H1 (cell line): ENCODE results near the gene RREB1. TPM values are rescaled to one million over a fixed set of nuclear protein-coding genes. Genes with fewer than 3 reads are reported as not detected.

Source experiments
- CTCF ChIA-PET: fragments of 300-600 bp; sonication (Branson Sonifier 250); formaldehyde crosslinking; loops from one replicate; lab custom pipeline; 2021; ENCODE audit not compliant: partially characterized antibody; lab: Charles Lee
- POLR2A ChIA-PET: fragments of 300-600 bp; sonication (Branson Sonifier 250); formaldehyde crosslinking; loops from one replicate; lab custom pipeline; 2021; ENCODE audit warnings: inconsistent platforms; ENCODE audit not compliant: partially characterized antibody; lab: Charles Lee
- DNase-seq, 2 experiments: peaks; one replicate each; pipeline versions ENCODE4 v3.0.0 to v3.0.0-alpha.2; 2010 to 2022; ENCODE audit warnings: low spot score in 2 of 2, low read depth in 1 of 2, mixed read lengths in 1 of 2
- FAIRE-seq: peaks from 2 replicates; lab custom pipeline; 2011; peaks lifted over from hg19 to GRCh38; lab: Jason Lieb, UNC
- H2AFZ ChIP-seq: 2 replicates; pipeline ENCODE4 v1.8.1; 2012; ENCODE audit warnings: low read length, inconsistent platforms
- H2AK5ac ChIP-seq: 2 replicates; pipeline ENCODE4 v1.6.1; 2013; ENCODE audit warnings: low read depth, low read length
- H2BK120ac ChIP-seq: replicated peaks from 2 replicates; pipeline ENCODE3; 2013; ENCODE audit warnings: low read depth, low read length, inconsistent platforms
- H2BK12ac ChIP-seq: 2 replicates; pipeline ENCODE4 v1.6.1; 2013; ENCODE audit warnings: low read depth, low read length
- H2BK15ac ChIP-seq: 2 replicates; pipeline ENCODE4 v1.6.1; 2013; ENCODE audit warnings: low read length
- H2BK20ac ChIP-seq: 2 replicates; pipeline ENCODE4 v1.6.1; 2013; ENCODE audit warnings: low read length
- H2BK5ac ChIP-seq: 2 replicates; pipeline ENCODE4 v1.6.1; 2013; ENCODE audit warnings: low read depth, low read length
- H3K14ac ChIP-seq: 2 replicates; pipeline ENCODE4 v1.6.1; 2013; ENCODE audit warnings: inconsistent platforms; ENCODE audit not compliant: insufficient read length
- H3K18ac ChIP-seq: 2 replicates; pipeline ENCODE4 v1.6.1; 2013; ENCODE audit warnings: low read length; ENCODE audit errors: extremely low read depth
- H3K23ac ChIP-seq: 2 replicates; pipeline ENCODE4 v1.6.1; 2013; ENCODE audit warnings: inconsistent platforms; ENCODE audit not compliant: insufficient read length
- H3K23me2 ChIP-seq: 2 replicates; pipeline ENCODE4 v1.6.1; 2013; ENCODE audit warnings: low read depth, low read length
- H3K27ac ChIP-seq: 2 replicates; pipeline ENCODE4 v1.6.1; 2011; ENCODE audit warnings: low read depth, low read length, inconsistent platforms
- H3K27me3 ChIP-seq, 4 experiments: replicated peaks in 1 of 4; 1 replicate in 1 of 4; 2 replicates in 3 of 4; pipeline versions ENCODE4 v1.6.1 to v1.8.1; 2011 to 2013; ENCODE audit warnings: low read length in 3 of 4, mild to moderate bottlenecking in 3 of 4, inconsistent platforms in 2 of 4, mixed read lengths in 2 of 4, moderate library complexity in 1 of 4; ENCODE audit not compliant: control insufficient read depth in 3 of 4, insufficient read depth in 3 of 4; ENCODE audit errors: extremely low read depth in 1 of 4
- H3K36me3 ChIP-seq, 4 experiments: 2 replicates each; pipeline versions ENCODE4 v1.6.1 to v1.8.1; 2011 to 2013; ENCODE audit warnings: mild to moderate bottlenecking in 4 of 4, low read length in 3 of 4, moderate library complexity in 2 of 4, control low read depth in 1 of 4, inconsistent platforms in 1 of 4; ENCODE audit not compliant: insufficient read depth in 4 of 4, control insufficient read depth in 2 of 4
- H3K4ac ChIP-seq: replicated peaks from 2 replicates; pipeline ENCODE3; 2013; ENCODE audit warnings: low read length, low read depth, mixed read lengths, inconsistent platforms; ENCODE audit not compliant: insufficient read length
- H3K4me1 ChIP-seq, 4 experiments: replicated peaks in 1 of 4; 1 replicate in 1 of 4; 2 replicates in 3 of 4; pipeline versions ENCODE4 v1.6.1 to v1.8.1; 2011 to 2013; ENCODE audit warnings: low read length in 3 of 4, inconsistent platforms in 2 of 4, mixed read lengths in 1 of 4; ENCODE audit not compliant: insufficient read depth in 4 of 4, control insufficient read depth in 3 of 4
- H3K4me2 ChIP-seq, 2 experiments: 2 replicates each; pipeline versions ENCODE4 v1.6.1 to v1.8.1; 2011 to 2013; ENCODE audit warnings: low read depth in 2 of 2, low read length in 2 of 2, control low read depth in 1 of 2, inconsistent platforms in 1 of 2, mild to moderate bottlenecking in 1 of 2; ENCODE audit not compliant: insufficient read depth in 1 of 2
- H3K4me3 ChIP-seq, 4 experiments: fragments of 200-600, 300-600 bp in 1 of 4; sonication (generic), shearing (Covaris generic), sonication (Bioruptor Twin) in 1 of 4; 2 replicates each; pipeline versions ENCODE4 v1.5.1 to v1.8.1; 2011 to 2016; ENCODE audit warnings: low read length in 4 of 4, low read depth in 3 of 4, control low read depth in 2 of 4, inconsistent platforms in 2 of 4, mild to moderate bottlenecking in 2 of 4, mixed read lengths in 1 of 4, moderate library complexity in 1 of 4; ENCODE audit not compliant: insufficient read depth in 2 of 4; ENCODE audit errors: extremely low read depth in 1 of 4
- H3K56ac ChIP-seq: replicated peaks from 2 replicates; pipeline ENCODE3; 2013; ENCODE audit warnings: low read depth, mild to moderate bottlenecking, mixed read lengths, low read length, inconsistent platforms; ENCODE audit not compliant: insufficient read length
- H3K79me1 ChIP-seq: 2 replicates; pipeline ENCODE4 v1.6.1; 2013; ENCODE audit warnings: low read depth, low read length, control low read depth
- H3K79me2 ChIP-seq, 2 experiments: 2 replicates each; pipeline versions ENCODE4 v1.6.1 to v1.8.1; 2012 to 2013; ENCODE audit warnings: low read length in 2 of 2, mild to moderate bottlenecking in 2 of 2, inconsistent platforms in 1 of 2; ENCODE audit not compliant: insufficient read depth in 2 of 2, control insufficient read depth in 1 of 2
- H3K9ac ChIP-seq, 4 experiments: replicated peaks in 1 of 4; 1 replicate in 1 of 4; 2 replicates in 3 of 4; pipeline versions ENCODE4 v1.6.1 to v1.8.1; 2011 to 2013; ENCODE audit warnings: low read depth in 3 of 4, low read length in 3 of 4, control low read depth in 2 of 4, mild to moderate bottlenecking in 2 of 4, moderate library complexity in 2 of 4, inconsistent platforms in 1 of 4; ENCODE audit errors: extremely low read depth in 1 of 4
- H3K9me3 ChIP-seq, 2 experiments: 2 replicates each; pipeline versions ENCODE4 v1.6.1 to v1.8.1; 2012 to 2013; ENCODE audit warnings: mild to moderate bottlenecking in 2 of 2, moderate library complexity in 2 of 2, control low read depth in 1 of 2, inconsistent platforms in 1 of 2, low read depth in 1 of 2, low read length in 1 of 2, mixed read lengths in 1 of 2; ENCODE audit not compliant: insufficient read depth in 2 of 2
- H4K20me1 ChIP-seq, 2 experiments: replicated peaks in 1 of 2; 2 replicates each; pipeline versions ENCODE3 to v1.8.1; 2011 to 2013; ENCODE audit warnings: inconsistent platforms in 2 of 2, low read length in 2 of 2, mild to moderate bottlenecking in 1 of 2; ENCODE audit not compliant: insufficient read depth in 2 of 2, control insufficient read depth in 1 of 2
- H4K5ac ChIP-seq: 2 replicates; pipeline ENCODE4 v1.6.1; 2013; ENCODE audit warnings: low read length, low read depth, mixed read lengths, inconsistent platforms; ENCODE audit not compliant: insufficient read length
- H4K8ac ChIP-seq: 2 replicates; pipeline ENCODE4 v1.8.0; 2013; ENCODE audit warnings: mild to moderate bottlenecking, moderate library complexity, low read length, inconsistent platforms; ENCODE audit not compliant: insufficient read depth; ENCODE audit errors: extremely low read depth
- H4K91ac ChIP-seq: replicated peaks from 2 replicates; pipeline ENCODE3; 2013; ENCODE audit warnings: low read length, mixed read lengths, inconsistent platforms; ENCODE audit not compliant: insufficient read length
- ASH2L ChIP-seq: fragments of 200-600, 300-600 bp; sonication (generic); IDR thresholded peaks from one replicate; pipeline ENCODE4 v1.7.1; 2017; ENCODE audit warnings: low read length
- CHD1 ChIP-seq: IDR thresholded peaks from 2 replicates; pipeline ENCODE4 v1.6.1; 2012; ENCODE audit warnings: low read depth, low read length, improper control_type of control experiment
- CHD2 ChIP-seq: IDR thresholded peaks from 2 replicates; pipeline ENCODE4 v1.6.1; 2012; ENCODE audit warnings: low read length, improper control_type of control experiment
- GTF2F1 ChIP-seq: IDR thresholded peaks from 2 replicates; pipeline ENCODE4 v1.6.1; 2012; ENCODE audit warnings: low read depth, low read length, improper control_type of control experiment, borderline replicate concordance
- JUND ChIP-seq: IDR thresholded peaks from 2 replicates; pipeline ENCODE4 v1.6.1; 2011; ENCODE audit warnings: mild to moderate bottlenecking, improper control_type of control experiment, low read length
- NANOG ChIP-seq: IDR thresholded peaks from 2 replicates; pipeline ENCODE4 v1.6.1; 2011; ENCODE audit warnings: low read length, low read depth, mild to moderate bottlenecking, inconsistent platforms; ENCODE audit not compliant: insufficient read depth, poor library complexity, severe bottlenecking
- RAD21 ChIP-seq, 2 experiments: IDR thresholded peaks in 1 of 2; conservative IDR thresholded peaks in 1 of 2; 2 replicates each; pipeline ENCODE4 v1.6.1; 2011; ENCODE audit warnings: low read depth in 2 of 2, low read length in 2 of 2, improper control_type of control experiment in 1 of 2, inconsistent platforms in 1 of 2, mild to moderate bottlenecking in 1 of 2, moderate library complexity in 1 of 2
- TAF1 ChIP-seq: IDR thresholded peaks from 2 replicates; pipeline ENCODE4 v1.6.1; 2011; ENCODE audit warnings: mild to moderate bottlenecking, low read depth, low read length
- TAF7 ChIP-seq: optimal IDR thresholded peaks from 2 replicates; pipeline ENCODE3; 2011; ENCODE audit warnings: low read depth, mild to moderate bottlenecking, inconsistent platforms, low read length, moderate library complexity, borderline replicate concordance
- TBP ChIP-seq: IDR thresholded peaks from 2 replicates; pipeline ENCODE4 v1.6.1; 2011; ENCODE audit warnings: low read depth, low read length, improper control_type of control experiment
- WGBS, 2 experiments: shearing (Covaris generic) in 1 of 2; methylation state at CpG; one replicate each; pipeline versions ENCODE4 v1.1.6 to v1.1.7; 2013 to 2015; ENCODE audit warnings: low lambda C conversion rate in 2 of 2, mixed read lengths in 2 of 2, inconsistent platforms in 1 of 2, low coverage in 1 of 2, missing lambda C conversion rate in 1 of 2; ENCODE audit not compliant: insufficient replicate concordance in 2 of 2, insufficient coverage in 1 of 2, insufficient read length in 1 of 2; ENCODE audit errors: extremely low coverage in 1 of 2, missing lambda C conversion rate in 1 of 2; 5-methylcytosine and 5-hydroxymethylcytosine counted together
- polyA plus RNA-seq, 7 experiments: library from polyadenylated mRNA; depleted of rRNA in 3 of 7; stranded (reverse) in 5 of 7; unstranded in 2 of 7; fragments of >200 nt in 5 of 7; fragments of 200-250 nt in 2 of 7; gene quantifications; 1 replicate in 5 of 7; 2 replicates in 1 of 7; 4 replicates in 1 of 7; pipeline versions ENCODE4 v1.2.1 to v1.2.3, GENCODE V29; 2011 to 2013; ENCODE audit warnings: missing spikeins in 2 of 7, mixed read lengths in 2 of 7
- total RNA-seq: library from RNA; stranded (reverse); fragmentation: NEBNext Ultra II Directional; extraction: Animal tissue kit (Norgen Biotek cat#: 25700); gene quantifications from 2 replicates; pipeline ENCODE4 v1.2.1, GENCODE V29; 2021
- TF ChIP-seq, protein P1 (sequence below): IDR thresholded peaks from 2 replicates; pipeline ENCODE4 v1.6.1; 2011; ENCODE audit warnings: low read length, improper control_type of control experiment

Gene RREB1
- total and polyA plus RNA-seq, 2 of the 8 experiments (the other 6 are each of a cell fraction or from before 2014, with no cell fraction given): 3.9 to 34.7 TPM

DNA sequence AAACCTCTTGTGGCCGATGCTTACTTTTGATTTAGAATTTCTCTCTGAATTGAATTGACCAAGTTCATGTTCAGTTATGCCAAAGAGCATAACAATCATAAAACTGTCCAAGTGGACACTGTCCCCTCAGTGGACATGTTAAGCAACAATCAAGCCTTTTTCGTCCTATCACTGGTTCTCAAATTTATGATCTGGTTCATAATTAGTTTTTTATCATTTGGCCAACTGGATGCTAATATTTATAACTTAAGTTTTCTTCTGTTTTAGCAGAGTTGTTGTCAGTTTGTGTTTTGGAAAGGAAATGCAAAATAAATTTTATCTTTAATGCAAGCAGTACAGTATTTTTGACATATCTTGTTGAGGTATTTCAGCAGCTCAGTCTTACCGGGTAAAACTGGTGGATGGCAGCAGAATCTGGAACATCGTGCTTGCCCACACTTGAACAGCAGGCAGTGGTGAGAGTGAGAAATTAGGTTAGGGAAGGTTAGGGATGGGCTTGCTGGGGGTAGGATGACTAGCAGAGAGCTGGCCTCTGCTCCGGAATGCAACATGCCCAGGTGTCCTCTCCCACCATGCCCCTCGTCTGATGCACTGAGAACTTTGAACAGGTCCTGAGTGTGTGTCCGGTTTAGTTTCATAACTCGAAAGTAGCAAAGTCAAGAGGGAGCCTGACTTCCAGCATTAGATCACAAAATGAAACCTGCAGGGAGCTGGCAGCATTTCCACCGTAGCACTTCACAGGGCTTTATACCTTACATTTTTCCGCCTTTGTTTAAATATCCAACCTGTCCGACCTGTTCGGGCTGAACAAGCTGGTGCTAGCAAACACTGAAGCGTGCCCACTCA, 93.1 kb downstream of the RREB1 start:
- DNase-seq (no peak), FAIRE-seq (no peak)
- no peak overlapping the region for H3K4me2 ChIP-seq
- H3K27me3 ChIP-seq: no peaks in the 10 kb centered on the region
- no peak overlapping the region for H2AFZ ChIP-seq
- H3K9ac ChIP-seq: no peak overlapping the region
- no peaks in the 10 kb centered on the region for H3K9me3 ChIP-seq
- peaks cover 0 to 4% of the 10 kb centered on the region in 2 experiments for H4K20me1 ChIP-seq
- no peak overlapping the region for H3K23ac ChIP-seq
- H3K36me3 ChIP-seq: peaks cover 0 to 3% (median 0%) of the 10 kb centered on the region in 4 experiments; a peak in 1 of 8 replicates
- H3K4me1 ChIP-seq: peaks cover 0 to 2% (median 1%) of the 10 kb centered on the region in 4 experiments; a peak in 6 of 7 replicates
- no peak for TF ChIP-seq GTF2F1
- TF ChIP-seq NANOG: no peak
- no peak for TF ChIP-seq TAF1
- TF ChIP-seq TAF7: no peak
- no peak for TF ChIP-seq TBP
- no peak for TF ChIP-seq RAD21 (IDR thresholded peaks at IDR 0.05 in 1 of 2, conservative IDR thresholded peaks at IDR 0.05 in 1 of 2; ENCODE audit: low read depth in 2 of 2, low read length in 2 of 2)
- TF ChIP-seq, protein P1, sequence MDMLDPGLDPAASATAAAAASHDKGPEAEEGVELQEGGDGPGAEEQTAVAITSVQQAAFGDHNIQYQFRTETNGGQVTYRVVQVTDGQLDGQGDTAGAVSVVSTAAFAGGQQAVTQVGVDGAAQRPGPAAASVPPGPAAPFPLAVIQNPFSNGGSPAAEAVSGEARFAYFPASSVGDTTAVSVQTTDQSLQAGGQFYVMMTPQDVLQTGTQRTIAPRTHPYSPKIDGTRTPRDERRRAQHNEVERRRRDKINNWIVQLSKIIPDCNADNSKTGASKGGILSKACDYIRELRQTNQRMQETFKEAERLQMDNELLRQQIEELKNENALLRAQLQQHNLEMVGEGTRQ: no peak
- TF ChIP-seq CHD2: no peak
- TF ChIP-seq ASH2L: no peak
- TF ChIP-seq CHD1: no peak
- TF ChIP-seq JUND: no peak
- POLR2A ChIA-PET: no interaction called here
- no peak overlapping the region for H3K4ac ChIP-seq
- H2BK12ac ChIP-seq: no peak overlapping the region
- H3K79me1 ChIP-seq: no peaks in the 10 kb centered on the region
- 91% methylated on average over 13 of the region's 13 CpGs; no CpG with 5 or more reads in 1 of the 2 experiments for WGBS, 2 experiments
- H3K14ac ChIP-seq: no peak overlapping the region
- H3K27ac ChIP-seq: no peak overlapping the region
- H4K5ac ChIP-seq: no peak overlapping the region
- H4K8ac ChIP-seq: no peak overlapping the region
- H4K91ac ChIP-seq: no peak overlapping the region
- no peak overlapping the region for H3K56ac ChIP-seq
- no peak overlapping the region for H2BK5ac ChIP-seq
- H3K4me3 ChIP-seq: no peak overlapping the region
- no peaks in the 10 kb centered on the region for H3K79me2 ChIP-seq
- no peak overlapping the region for H2AK5ac ChIP-seq
- H2BK120ac ChIP-seq: no peak overlapping the region
- H3K23me2 ChIP-seq: no peaks in the 10 kb centered on the region
- H3K18ac ChIP-seq: no peak overlapping the region
- CTCF ChIA-PET: interaction anchor here (1.0 to 2.1 kb wide), 2 partner anchors 19 to 28 kb away, joined by 3 to 10 read pairs; no protein-coding TSS in a partner anchor
- H2BK20ac ChIP-seq: no peak overlapping the region
- no peak overlapping the region for H2BK15ac ChIP-seq
